ENCODE data around the gene MYOZ1. TPM values are rescaled to one million over a fixed set of nuclear protein-coding genes. Genes with fewer than 3 reads are reported as not detected.
"Not testable (repeated sequence)": the region's sequence is repeated elsewhere in the genome, so short reads cannot be mapped to it uniquely, and the experiment has no call there.

MYOZ1 gene
- total and polyA plus RNA-seq, 8 donors = 0.18 to 1.3 (median 0.70) TPM; not detected in 4

DNA sequence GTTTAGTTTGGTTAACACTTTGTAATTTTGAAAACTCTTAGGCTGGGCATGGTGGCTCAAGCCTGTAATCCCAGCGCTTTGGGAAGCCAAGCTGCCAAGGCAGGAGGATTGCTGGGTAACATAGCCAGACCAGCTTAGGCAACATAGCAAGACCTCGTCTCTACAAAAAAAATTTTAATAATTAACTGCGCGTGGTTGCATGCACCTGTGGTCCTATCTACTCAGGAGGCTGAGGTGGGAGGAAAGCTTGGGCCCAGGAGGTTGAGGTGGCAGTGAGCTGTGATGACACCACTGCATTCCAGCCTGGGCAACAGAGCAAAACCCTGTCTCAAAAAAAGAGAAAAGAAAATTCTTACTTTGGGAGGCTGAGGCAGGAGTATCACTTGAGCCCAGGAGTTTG, 18.2 kb downstream of the MYOZ1 start:
- H3K27ac ChIP-seq = no peak overlapping the region
- WGBS, 5 donors = 78 to 90% (median 84%) methylated on average over 4 of the region's 4 CpGs
- no peaks in the 10 kb centered on the region for H3K36me3 ChIP-seq
- no peak for DNase-seq
- no peaks in the 10 kb centered on the region for H3K27me3 ChIP-seq
- peaks cover 8 to 21% (median 15%) of the 10 kb centered on the region in 4 donors for H3K4me1 ChIP-seq
- no peak overlapping the region for H3K4me3 ChIP-seq
- TF ChIP-seq EP300 (IDR thresholded peaks at IDR 0.05) = no peak
- no peak for TF ChIP-seq POLR2A (IDR thresholded peaks at IDR 0.05)
- no peak for TF ChIP-seq POLR2AphosphoS5 (IDR thresholded peaks at IDR 0.05)
- TF ChIP-seq, protein P1, sequence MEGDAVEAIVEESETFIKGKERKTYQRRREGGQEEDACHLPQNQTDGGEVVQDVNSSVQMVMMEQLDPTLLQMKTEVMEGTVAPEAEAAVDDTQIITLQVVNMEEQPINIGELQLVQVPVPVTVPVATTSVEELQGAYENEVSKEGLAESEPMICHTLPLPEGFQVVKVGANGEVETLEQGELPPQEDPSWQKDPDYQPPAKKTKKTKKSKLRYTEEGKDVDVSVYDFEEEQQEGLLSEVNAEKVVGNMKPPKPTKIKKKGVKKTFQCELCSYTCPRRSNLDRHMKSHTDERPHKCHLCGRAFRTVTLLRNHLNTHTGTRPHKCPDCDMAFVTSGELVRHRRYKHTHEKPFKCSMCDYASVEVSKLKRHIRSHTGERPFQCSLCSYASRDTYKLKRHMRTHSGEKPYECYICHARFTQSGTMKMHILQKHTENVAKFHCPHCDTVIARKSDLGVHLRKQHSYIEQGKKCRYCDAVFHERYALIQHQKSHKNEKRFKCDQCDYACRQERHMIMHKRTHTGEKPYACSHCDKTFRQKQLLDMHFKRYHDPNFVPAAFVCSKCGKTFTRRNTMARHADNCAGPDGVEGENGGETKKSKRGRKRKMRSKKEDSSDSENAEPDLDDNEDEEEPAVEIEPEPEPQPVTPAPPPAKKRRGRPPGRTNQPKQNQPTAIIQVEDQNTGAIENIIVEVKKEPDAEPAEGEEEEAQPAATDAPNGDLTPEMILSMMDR (IDR thresholded peaks at IDR 0.05) = no peak
- no peaks in the 10 kb centered on the region for H3K9me3 ChIP-seq
- intact Hi-C loops (cut with DNase I; ENCODE audit: low total_unique reads) = no loop called here

DNA sequence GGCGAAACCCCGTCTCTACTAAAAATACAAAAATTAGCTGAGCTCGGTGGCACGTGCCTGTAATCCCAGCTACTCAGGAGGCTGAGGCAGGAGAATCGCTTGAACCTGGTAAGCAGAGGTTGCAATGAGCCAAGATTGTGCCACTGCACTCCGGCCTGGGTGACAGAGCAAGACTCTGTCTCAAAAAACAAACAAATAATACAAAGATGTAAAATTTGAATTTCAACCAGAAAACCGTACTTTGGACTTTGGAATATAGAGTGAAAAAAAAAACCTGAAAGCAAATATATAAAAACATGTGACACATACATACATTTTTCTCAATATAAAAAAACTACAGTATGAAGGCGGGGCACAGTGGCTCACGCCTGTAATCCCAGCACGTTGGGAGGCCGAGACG, 20.3 kb downstream of the MYOZ1 start:
- intact Hi-C loops (cut with DNase I; ENCODE audit: low total_unique reads); H3K36me3 ChIP-seq; H3K9me3 ChIP-seq; H3K27me3 ChIP-seq; DNase-seq; H3K27ac ChIP-seq; H3K4me3 ChIP-seq; H3K4me1 ChIP-seq: not testable (repeated sequence)
- 73 to 89% (median 79%) methylated on average over 12 of the region's 12 CpGs for WGBS, 5 donors

DNA sequence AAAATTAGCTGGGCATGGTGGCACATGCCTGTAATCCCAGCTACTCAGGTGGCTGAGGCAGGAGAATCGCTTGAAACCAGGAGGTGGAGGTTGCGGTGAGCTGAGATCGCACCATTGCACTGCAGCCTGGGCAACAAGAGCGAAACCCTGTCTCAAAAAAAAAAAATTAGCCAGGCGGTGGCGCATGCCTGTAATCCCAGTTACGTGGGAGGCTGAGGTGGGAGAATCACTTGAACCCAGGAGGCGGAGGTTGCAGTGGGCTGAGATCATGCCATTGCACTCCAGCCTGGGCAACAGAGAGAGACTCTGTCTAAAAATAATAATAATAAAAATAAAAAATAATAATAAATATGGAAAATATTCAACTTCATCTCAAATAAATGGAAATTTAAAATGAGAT, 24.1 kb downstream of the MYOZ1 start:
- H3K36me3 ChIP-seq; DNase-seq; H3K27ac ChIP-seq; intact Hi-C loops (cut with DNase I; ENCODE audit: low total_unique reads); H3K4me1 ChIP-seq; H3K4me3 ChIP-seq; H3K9me3 ChIP-seq; H3K27me3 ChIP-seq: not testable (repeated sequence)
- 94 to 99% (median 97%) methylated on average over 8 of the region's 8 CpGs for WGBS, 5 donors

DNA sequence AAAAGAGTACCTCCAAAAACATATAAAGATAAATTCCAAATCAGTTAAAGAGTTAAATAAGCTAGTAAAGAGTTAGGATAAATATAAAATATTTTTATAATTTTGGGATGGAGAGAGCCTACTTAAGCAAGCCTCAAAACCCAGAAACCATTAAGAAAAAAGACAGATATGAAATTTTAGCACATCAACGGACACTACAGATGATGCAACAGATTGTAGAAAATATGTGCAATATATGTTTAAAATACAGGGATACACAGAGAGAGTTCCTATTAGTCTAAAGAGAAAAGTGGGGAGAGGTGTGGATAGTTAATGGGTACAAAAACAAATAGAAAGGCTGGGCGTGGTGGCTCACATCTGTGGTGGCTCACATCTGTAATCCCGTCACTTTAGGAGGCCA, 26.6 kb downstream of the MYOZ1 start:
- no peak for DNase-seq
- 81 to 91% (median 86%) methylated on average over 3 of the region's 3 CpGs for WGBS, 5 donors
- Histone ChIP-seq H3K4me1 (no peaks in the 10 kb centered on the region), H3K27me3 (no peaks in the 10 kb centered on the region), H3K36me3 (peaks cover 0 to 7% (median 0%) of the 10 kb centered on the region in 4 donors), H3K9me3 (no peaks in the 10 kb centered on the region), H3K27ac (no peak overlapping the region), H3K4me3 (no peak overlapping the region)
- intact Hi-C loops (cut with DNase I; ENCODE audit: low total_unique reads) = no loop called here
- TF ChIP-seq, protein P1 (IDR thresholded peaks at IDR 0.05) = no peak
- TF ChIP-seq POLR2AphosphoS5 (IDR thresholded peaks at IDR 0.05) (no peak), POLR2A (IDR thresholded peaks at IDR 0.05) (no peak), EP300 (IDR thresholded peaks at IDR 0.05) (no peak)

DNA sequence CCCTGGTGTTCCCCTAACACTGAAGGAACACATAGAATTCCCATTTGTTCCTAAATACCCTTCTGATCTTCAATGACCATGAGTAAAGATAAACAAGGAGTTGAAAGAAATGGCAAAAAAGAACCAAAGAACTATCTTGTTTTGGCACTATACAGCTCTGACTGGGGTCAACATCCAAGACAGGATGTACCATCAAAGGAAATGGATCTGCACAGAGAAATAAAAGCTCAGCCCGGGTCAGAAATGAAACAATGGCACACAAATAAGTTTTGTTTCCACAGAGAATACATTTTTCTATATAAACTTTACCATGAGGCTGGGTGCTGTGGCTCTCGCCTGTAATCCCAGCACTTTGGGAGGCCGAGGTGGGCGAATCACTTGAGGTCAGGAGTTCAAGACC, 32.2 kb downstream of the MYOZ1 start:
- no peak for TF ChIP-seq POLR2A (IDR thresholded peaks at IDR 0.05)
- TF ChIP-seq EP300 (IDR thresholded peaks at IDR 0.05) = no peak
- TF ChIP-seq, protein P1 (IDR thresholded peaks at IDR 0.05) = no peak
- no peak for TF ChIP-seq POLR2AphosphoS5 (IDR thresholded peaks at IDR 0.05)
- H3K27ac ChIP-seq = no peak overlapping the region
- H3K27me3 ChIP-seq = no peaks in the 10 kb centered on the region
- 84 to 93% (median 91%) methylated on average over 4 of the region's 4 CpGs for WGBS, 5 donors
- H3K4me1 ChIP-seq = no peaks in the 10 kb centered on the region
- DNase-seq = no peak
- no peak overlapping the region for H3K4me3 ChIP-seq
- intact Hi-C loops (cut with DNase I; ENCODE audit: low total_unique reads) = no loop called here
- H3K36me3 ChIP-seq = peaks cover 0 to 7% (median 0%) of the 10 kb centered on the region in 4 donors
- H3K9me3 ChIP-seq = no peaks in the 10 kb centered on the region

All from stomach (tissue), 9 donors.